CD14-positive monocyte (primary cell): ENCODE results near the gene RPS21. TPM values are rescaled to one million over a fixed set of nuclear protein-coding genes. Genes with fewer than 3 reads are reported as not detected.

Experiments used
- DNase-seq, 3 donors: peaks; one replicate each; pipeline ENCODE4 v3.0.0-alpha.2; 2011 to 2022
- H2AFZ ChIP-seq: 2 replicates; pipeline ENCODE4 v1.6.0; 2012; ENCODE audit warnings: mild to moderate bottlenecking, low read depth, low read length, inconsistent platforms; ENCODE audit not compliant: insufficient read depth, poor library complexity, severe bottlenecking
- H3K27ac ChIP-seq, 2 donors: 1 replicate in 1 of 2; 2 replicates in 1 of 2; pipeline ENCODE4 v1.5.1; 2012 to 2013; ENCODE audit warnings: low read length in 2 of 2, control low read depth in 1 of 2, inconsistent platforms in 1 of 2, low read depth in 1 of 2, mild to moderate bottlenecking in 1 of 2
- H3K27me3 ChIP-seq, 2 donors: one replicate each; pipeline versions ENCODE4 v1.6.0 to v1.6.1; 2011 to 2013; ENCODE audit warnings: low read length in 2 of 2; ENCODE audit not compliant: control insufficient read depth in 2 of 2, insufficient read depth in 2 of 2
- H3K36me3 ChIP-seq, 2 donors: replicated peaks in 1 of 2; 1 replicate in 1 of 2; 2 replicates in 1 of 2; pipeline versions ENCODE4 v1.5.1 to v1.6.1; 2012 to 2013; ENCODE audit warnings: low read length in 2 of 2, control low read depth in 1 of 2, inconsistent platforms in 1 of 2, mild to moderate bottlenecking in 1 of 2; ENCODE audit not compliant: insufficient read depth in 2 of 2, control insufficient read depth in 1 of 2
- H3K4me1 ChIP-seq, 2 donors: 1 replicate in 1 of 2; 2 replicates in 1 of 2; pipeline versions ENCODE4 v1.5.1 to v1.6.1; 2012 to 2013; ENCODE audit warnings: low read length in 2 of 2, control low read depth in 1 of 2, inconsistent platforms in 1 of 2, mild to moderate bottlenecking in 1 of 2, moderate library complexity in 1 of 2; ENCODE audit not compliant: insufficient read depth in 2 of 2, control insufficient read depth in 1 of 2
- H3K4me2 ChIP-seq: replicated peaks from 2 replicates; pipeline ENCODE3; 2012; ENCODE audit warnings: low read length, moderate library complexity, mild to moderate bottlenecking; ENCODE audit not compliant: poor library complexity, severe bottlenecking; ENCODE audit errors: extremely low read depth
- H3K4me3 ChIP-seq, 3 experiments: fragments of 200-600 bp in 1 of 3; sonication (generic) in 1 of 3; replicated peaks in 1 of 3; 1 replicate in 2 of 3; 2 replicates in 1 of 3; pipeline ENCODE4 v1.5.1; 2011 to 2013; ENCODE audit warnings: low read length in 3 of 3, mild to moderate bottlenecking in 3 of 3, control low read depth in 2 of 3, low read depth in 2 of 3, inconsistent platforms in 1 of 3, moderate library complexity in 1 of 3
- H3K79me2 ChIP-seq: 2 replicates; pipeline ENCODE4 v1.6.0; 2012; ENCODE audit warnings: mild to moderate bottlenecking, control low read depth, inconsistent platforms, low read length, moderate library complexity; ENCODE audit not compliant: insufficient read depth
- H3K9ac ChIP-seq: 2 replicates; pipeline ENCODE4 v1.6.0; 2017; ENCODE audit warnings: low read length, mild to moderate bottlenecking; ENCODE audit not compliant: insufficient read depth, poor library complexity, severe bottlenecking
- H3K9me3 ChIP-seq, 2 donors: replicated peaks in 1 of 2; 1 replicate in 1 of 2; 2 replicates in 1 of 2; pipeline versions ENCODE4 v1.5.1 to v1.6.1; 2012 to 2013; ENCODE audit warnings: low read length in 2 of 2, control low read depth in 1 of 2; ENCODE audit not compliant: control insufficient read depth in 1 of 2, insufficient read depth in 1 of 2
- H4K20me1 ChIP-seq: 2 replicates; pipeline ENCODE4 v1.6.0; 2012; ENCODE audit warnings: mild to moderate bottlenecking, low read length, control low read depth, moderate library complexity; ENCODE audit not compliant: insufficient read depth
- H3K27ac Mint-ChIP-seq, 7 donors: one replicate each; pipeline ENCODE4 v1.8.0; 2020; ENCODE audit warnings: mild to moderate bottlenecking in 7 of 7, mixed read lengths in 7 of 7, moderate library complexity in 6 of 7, inconsistent platforms in 2 of 7
- H3K27me3 Mint-ChIP-seq, 3 donors: one replicate each; pipeline ENCODE4 v1.8.0; 2021 to 2022; ENCODE audit warnings: low read depth in 3 of 3, mild to moderate bottlenecking in 3 of 3, mixed read lengths in 3 of 3, moderate library complexity in 3 of 3, inconsistent platforms in 1 of 3
- H3K36me3 Mint-ChIP-seq, 2 donors: one replicate each; pipeline ENCODE4 v1.8.0; 2020; ENCODE audit warnings: mixed read lengths in 2 of 2, inconsistent platforms in 1 of 2, mild to moderate bottlenecking in 1 of 2
- H3K4me1 Mint-ChIP-seq: one replicate; pipeline ENCODE4 v1.8.0; 2020; ENCODE audit warnings: mild to moderate bottlenecking, mixed read lengths
- H3K4me3 Mint-ChIP-seq, 2 donors: one replicate each; pipeline ENCODE4 v1.8.0; 2020; ENCODE audit warnings: mild to moderate bottlenecking in 2 of 2, mixed read lengths in 2 of 2, moderate library complexity in 1 of 2
- H3K9me3 Mint-ChIP-seq, 7 donors: one replicate each; pipeline ENCODE4 v1.8.0; 2020 to 2022; ENCODE audit warnings: mixed read lengths in 7 of 7, mild to moderate bottlenecking in 6 of 7, moderate library complexity in 6 of 7, inconsistent platforms in 2 of 7
- WGBS: methylation state at CpG from one replicate; pipeline ENCODE4 v1.1.5; 2013; ENCODE audit warnings: missing lambda C conversion rate; ENCODE audit not compliant: insufficient coverage; 5-methylcytosine and 5-hydroxymethylcytosine counted together
- intact Hi-C, 2 donors: fragments of 100-400 bp; cut with micrococcal nuclease; formaldehyde crosslinking; loops; one replicate each; pipeline versions ENCODE4 v1.15.0 to v1.15.1; 2023
- polyA plus RNA-seq, 3 donors: library from polyadenylated mRNA; depleted of rRNA in 1 of 3; unstranded in 2 of 3; stranded (reverse) in 1 of 3; fragments of 300-500 nt in 2 of 3; fragments of >200 nt in 1 of 3; fragmentation: Illumina TruSeq in 2 of 3; gene quantifications; 1 replicate in 2 of 3; 2 replicates in 1 of 3; pipeline ENCODE4 v1.2.3, GENCODE V29; 2012 to 2021
- TF ChIP-seq, protein P1 (sequence below): fragments of 200-600 bp; IDR thresholded peaks from one replicate; pipeline ENCODE4 v1.8.0; 2022; ENCODE audit warnings: antibody characterized with exemption, mild to moderate bottlenecking

RPS21 gene
- polyA plus RNA-seq, 3 donors = 799 to 6,263 (median 968) TPM

DNA sequence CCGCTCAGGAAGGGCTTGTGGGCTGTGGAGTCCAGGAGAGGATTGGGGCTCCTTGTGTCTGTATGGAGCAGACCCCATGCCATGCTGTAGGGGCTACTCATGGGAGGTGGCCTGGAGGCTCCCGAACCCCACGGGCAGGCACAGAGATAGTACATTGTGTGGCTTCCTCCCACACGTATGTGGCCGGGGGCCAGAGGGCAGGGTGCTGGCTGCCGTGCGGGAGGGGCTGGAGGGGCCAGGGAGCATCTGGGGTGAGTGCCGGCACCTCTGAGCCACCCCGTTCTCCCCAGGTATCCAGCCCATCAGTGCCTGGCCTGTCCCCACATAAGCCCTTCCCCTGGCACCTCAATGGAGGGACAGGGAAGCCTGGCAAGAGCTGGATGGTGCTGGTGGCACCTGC, 32.9 kb downstream of the RPS21 start:
- Mint-ChIP-seq H3K9me3 (peaks cover 0 to 4% (median 0%) of the 10 kb centered on the region in 7 donors), H3K27ac (no peak overlapping the region), H3K36me3 (no peaks in the 10 kb centered on the region), H3K4me3 (no peak overlapping the region), H3K27me3 (peaks cover 2 to 11% (median 4%) of the 10 kb centered on the region in 3 donors), H3K4me1 (no peaks in the 10 kb centered on the region)
- intact Hi-C loops = no loop called here
- Histone ChIP-seq H3K9ac (no peak overlapping the region), H4K20me1 (no peaks in the 10 kb centered on the region), H2AFZ (no peak overlapping the region), H3K4me1 (no peaks in the 10 kb centered on the region), H3K4me3 (no peak overlapping the region), H3K36me3 (no peaks in the 10 kb centered on the region), H3K4me2 (no peak overlapping the region), H3K79me2 (no peaks in the 10 kb centered on the region), H3K9me3 (peaks cover 0 to 5% of the 10 kb centered on the region in 2 donors), H3K27me3 (no peaks in the 10 kb centered on the region), H3K27ac (no peak overlapping the region)
- DNase-seq = no peak
- WGBS = 78% methylated on average over 7 of the region's 9 CpGs
- TF ChIP-seq, protein P1, sequence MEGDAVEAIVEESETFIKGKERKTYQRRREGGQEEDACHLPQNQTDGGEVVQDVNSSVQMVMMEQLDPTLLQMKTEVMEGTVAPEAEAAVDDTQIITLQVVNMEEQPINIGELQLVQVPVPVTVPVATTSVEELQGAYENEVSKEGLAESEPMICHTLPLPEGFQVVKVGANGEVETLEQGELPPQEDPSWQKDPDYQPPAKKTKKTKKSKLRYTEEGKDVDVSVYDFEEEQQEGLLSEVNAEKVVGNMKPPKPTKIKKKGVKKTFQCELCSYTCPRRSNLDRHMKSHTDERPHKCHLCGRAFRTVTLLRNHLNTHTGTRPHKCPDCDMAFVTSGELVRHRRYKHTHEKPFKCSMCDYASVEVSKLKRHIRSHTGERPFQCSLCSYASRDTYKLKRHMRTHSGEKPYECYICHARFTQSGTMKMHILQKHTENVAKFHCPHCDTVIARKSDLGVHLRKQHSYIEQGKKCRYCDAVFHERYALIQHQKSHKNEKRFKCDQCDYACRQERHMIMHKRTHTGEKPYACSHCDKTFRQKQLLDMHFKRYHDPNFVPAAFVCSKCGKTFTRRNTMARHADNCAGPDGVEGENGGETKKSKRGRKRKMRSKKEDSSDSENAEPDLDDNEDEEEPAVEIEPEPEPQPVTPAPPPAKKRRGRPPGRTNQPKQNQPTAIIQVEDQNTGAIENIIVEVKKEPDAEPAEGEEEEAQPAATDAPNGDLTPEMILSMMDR = no peak

- H3K79me2 ChIP-seq = no peaks in the 10 kb centered on the region
- H3K9ac ChIP-seq = no peak overlapping the region
- H2AFZ ChIP-seq = no peak overlapping the region
- H4K20me1 ChIP-seq = no peaks in the 10 kb centered on the region
- peaks cover 0 to 5% (median 0%) of the 10 kb centered on the region in 7 donors for H3K9me3 Mint-ChIP-seq
- no peaks in the 10 kb centered on the region for H3K36me3 ChIP-seq
- H3K9me3 ChIP-seq = peaks cover 0 to 5% of the 10 kb centered on the region in 2 donors
- WGBS = 88% methylated on average over 23 of the region's 24 CpGs
- H3K36me3 Mint-ChIP-seq = no peaks in the 10 kb centered on the region
- H3K4me2 ChIP-seq = no peak overlapping the region
- intact Hi-C loops = no loop called here
- no peaks in the 10 kb centered on the region for H3K4me1 ChIP-seq
- H3K27ac Mint-ChIP-seq = no peak overlapping the region
- TF ChIP-seq, protein P1 = no peak
- H3K4me3 Mint-ChIP-seq = no peak overlapping the region
- H3K4me3 ChIP-seq = no peak overlapping the region
- no peak for DNase-seq
- H3K4me1 Mint-ChIP-seq = no peaks in the 10 kb centered on the region
- no peak overlapping the region for H3K27ac ChIP-seq
- peaks cover 2 to 11% (median 4%) of the 10 kb centered on the region in 3 donors for H3K27me3 Mint-ChIP-seq
- H3K27me3 ChIP-seq = no peaks in the 10 kb centered on the region
Measured at GRCh38 chr20:62420846-62421715, 34.2 kb downstream of the RPS21 start.
